HEK293 (cell line): ENCODE measurements around the gene TMEM200A.

Experiments used
- CTCF ChIP-seq: fragments of 450-650 bp; formaldehyde crosslinking; IDR thresholded peaks from 2 replicates; pipeline ENCODE4 v1.5.1; 2016; ENCODE audit warnings: missing biosample characterization, missing genetic modification characterization
- KLF17 ChIP-seq: fragments of 450-650 bp; formaldehyde crosslinking; IDR thresholded peaks from 2 replicates; pipeline ENCODE4 v1.5.1; 2016; ENCODE audit warnings: missing biosample characterization, missing genetic modification characterization
- KLF9 ChIP-seq: fragments of 450-650 bp; formaldehyde crosslinking; IDR thresholded peaks from 2 replicates; pipeline ENCODE4 v1.5.1; 2016; ENCODE audit warnings: missing biosample characterization, missing genetic modification characterization, low read depth
- ZNF169 ChIP-seq: fragments of 450-650 bp; formaldehyde crosslinking; IDR thresholded peaks from 2 replicates; pipeline ENCODE4 v1.5.1; 2016; ENCODE audit warnings: missing biosample characterization, missing genetic modification characterization
- ZNF449 ChIP-seq: fragments of 450-650 bp; formaldehyde crosslinking; IDR thresholded peaks from 2 replicates; pipeline ENCODE4 v1.5.1; 2017; ENCODE audit warnings: missing biosample characterization, mild to moderate bottlenecking, missing genetic modification characterization, moderate library complexity

- TF ChIP-seq KLF9 (tag by site-specific recombination), result no peak
- no peak for TF ChIP-seq CTCF (tag by site-specific recombination)
- no peak for TF ChIP-seq KLF17 (tag by site-specific recombination)
- TF ChIP-seq ZNF449 (tag by site-specific recombination), result no peak
- TF ChIP-seq ZNF169, result no peak
Observed at GRCh38 chr6:130434174-130434873, 68.5 kb downstream of the TMEM200A start.
